Measurements from ENCODE around the gene RPAP2.
"Not testable (repeated sequence)": the region's sequence is repeated elsewhere in the genome, so short reads cannot be mapped to it uniquely, and the experiment has no call there.

Gene RPAP2

GRCh38 chr1:92298573-92299476, at the start of gene RPAP2, which contains the start of gene GLMN:
Gene RPAP2, plus strand, starts transcription at chr1:92299059. Its CDS starts 15 bp downstream, at chr1:92299074.
Gene GLMN, minus strand, starts transcription at chr1:92298987. Its CDS starts 988 bp downstream, at chr1:92297999.
- peak; percentile 81 for DNase-seq

- not testable (repeated sequence) for DNase-seq
These were observed 44.1 kb upstream of the RPAP2 start for GRCh38 chr1:92254714-92255113.

- no peak for DNase-seq
These were observed 39.5 kb upstream of the RPAP2 start for GRCh38 chr1:92259350-92259749.

GRCh38 chr1:92262516-92262915, 36.3 kb upstream of the RPAP2 start:
- no peak for DNase-seq

- no peak for DNase-seq
These were observed 25.8 kb upstream of the RPAP2 start for GRCh38 chr1:92273039-92273438.

GRCh38 chr1:92274939-92275338, 23.9 kb upstream of the RPAP2 start:
- no peak for DNase-seq

GRCh38 chr1:92276082-92276481, 22.8 kb upstream of the RPAP2 start:
- DNase-seq = no peak

GRCh38 chr1:92277105-92277723, 21.6 kb upstream of the RPAP2 start:
- no peak for DNase-seq

- not testable (repeated sequence) for DNase-seq
These were observed 19.1 kb upstream of the RPAP2 start for GRCh38 chr1:92279781-92280180.

- DNase-seq = not testable (repeated sequence)
These were observed 17.4 kb upstream of the RPAP2 start for GRCh38 chr1:92281411-92281810.

- no peak for DNase-seq
These were observed 7.4 kb upstream of the RPAP2 start for GRCh38 chr1:92291372-92291999.

GRCh38 chr1:92298213-92298572, 666 bp upstream of the RPAP2 start:
- no peak for DNase-seq

- no peak for DNase-seq
These were observed 755 bp downstream of the RPAP2 start for GRCh38 chr1:92299477-92300150.

- DNase-seq = no peak
These were observed 2.2 kb downstream of the RPAP2 start for GRCh38 chr1:92301021-92301420.

GRCh38 chr1:92306020-92306419, 7.2 kb downstream of the RPAP2 start:
- DNase-seq = no peak

GRCh38 chr1:92307980-92308379, 9.1 kb downstream of the RPAP2 start:
- no peak for DNase-seq

- no peak for DNase-seq
These were observed 11.3 kb downstream of the RPAP2 start for GRCh38 chr1:92310185-92310597.

GRCh38 chr1:92314024-92314423, 15.2 kb downstream of the RPAP2 start:
- DNase-seq = no peak

- DNase-seq = peak; percentile 60
These were observed 17.1 kb downstream of the RPAP2 start for GRCh38 chr1:92315766-92316599.

GRCh38 chr1:92317836-92318493, 19.1 kb downstream of the RPAP2 start:
- DNase-seq = no peak
